Measurements from ENCODE around the gene LAMA5.

The LAMA5 gene

GRCh38 chr20:62301111-62301668, 65.9 kb downstream of the LAMA5 start:
- DNase-seq: no peak

GRCh38 chr20:62300319-62300718, 66.8 kb downstream of the LAMA5 start:
- no peak for DNase-seq

GRCh38 chr20:62299666-62300236, 67.4 kb downstream of the LAMA5 start:
- DNase-seq: no peak

- DNase-seq: no peak
Observed at GRCh38 chr20:62298577-62299249, 68.4 kb downstream of the LAMA5 start.

GRCh38 chr20:62297449-62298227, 69.5 kb downstream of the LAMA5 start:
- no peak for DNase-seq

GRCh38 chr20:62296724-62297448, 70.2 kb downstream of the LAMA5 start:
- DNase-seq: no peak

GRCh38 chr20:62294516-62294915, 72.6 kb downstream of the LAMA5 start:
- no peak for DNase-seq

- no peak for DNase-seq
Observed at GRCh38 chr20:62293946-62294345, 73.2 kb downstream of the LAMA5 start.

- no peak for DNase-seq
Observed at GRCh38 chr20:62293111-62293784, 73.9 kb downstream of the LAMA5 start.

GRCh38 chr20:62292108-62292507, 75.0 kb downstream of the LAMA5 start:
- DNase-seq: no peak

- no peak for DNase-seq
Observed at GRCh38 chr20:62291251-62292066, 75.7 kb downstream of the LAMA5 start.

GRCh38 chr20:62289898-62290297, 77.2 kb downstream of the LAMA5 start:
- DNase-seq: no peak

GRCh38 chr20:62289131-62289530, 78.0 kb downstream of the LAMA5 start:
- DNase-seq: no peak

- DNase-seq: no peak
Observed at GRCh38 chr20:62288535-62289105, 78.5 kb downstream of the LAMA5 start.

- DNase-seq: no peak
Observed at GRCh38 chr20:62287759-62288534, 79.2 kb downstream of the LAMA5 start.

- no peak for DNase-seq
Observed at GRCh38 chr20:62287129-62287528, 80.0 kb downstream of the LAMA5 start.

- DNase-seq: no peak
Observed at GRCh38 chr20:62286493-62287064, 80.5 kb downstream of the LAMA5 start.

- DNase-seq: no peak
Observed at GRCh38 chr20:62285722-62286121, 81.4 kb downstream of the LAMA5 start.

- DNase-seq: no peak
Observed at GRCh38 chr20:62285151-62285550, 82.0 kb downstream of the LAMA5 start.

GRCh38 chr20:62284448-62284847, 82.7 kb downstream of the LAMA5 start:
- no peak for DNase-seq
